ENCODE data around the gene LMBRD2.

The LMBRD2 gene

DNA sequence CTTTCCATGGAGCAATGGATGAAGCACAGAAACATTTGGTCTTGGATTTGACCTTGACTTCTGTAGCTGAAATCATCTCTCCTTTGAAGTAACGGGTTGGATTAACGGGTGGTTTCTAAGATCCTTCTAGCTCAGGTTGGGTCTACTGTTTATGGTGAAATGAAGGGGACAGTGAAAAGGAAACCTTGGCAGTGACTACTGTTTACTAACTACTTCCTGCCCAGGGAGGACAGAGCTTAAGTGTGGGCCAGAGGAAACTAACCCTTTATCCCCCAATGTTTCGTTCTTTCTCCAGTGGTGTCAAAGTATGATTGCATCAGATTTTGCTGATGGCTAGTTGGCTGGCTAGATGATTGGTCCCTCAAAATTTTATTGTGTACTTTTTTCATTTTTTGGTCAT, 22.4 kb upstream of the LMBRD2 start:
- Histone ChIP-seq H3F3A (ENCODE audit: insufficient read depth, low read length) (peaks cover 14% of the 10 kb centered on the region), H2AFZ (ENCODE audit: low read length) (no peak overlapping the region), H3K79me2 (ENCODE audit: low read length) (peaks cover 61% of the 10 kb centered on the region), H3K36me3 (replicated peaks; ENCODE audit: insufficient read depth, low read length) (peaks cover 29% of the 10 kb centered on the region; the same call in 1 of the 2 replicates), H3K9me2 (replicated peaks; ENCODE audit: insufficient read depth, low read length) (no peaks in the 10 kb centered on the region), H3K4me1 (ENCODE audit: low read length) (peaks cover 42% of the 10 kb centered on the region), H3K27ac (ENCODE audit: low read length) (no peak overlapping the region), H4K20me1 (ENCODE audit: insufficient read depth, low read length) (no peaks in the 10 kb centered on the region), H3K27me3 (replicated peaks; ENCODE audit: insufficient read depth, low read length) (no peaks in the 10 kb centered on the region), H3K4me3 (ENCODE audit: low read length) (no peak overlapping the region), H3K9ac (ENCODE audit: low read length) (no peak overlapping the region), H3K9me3 (replicated peaks; ENCODE audit: insufficient read depth, low read length) (no peaks in the 10 kb centered on the region), H3K4me2 (ENCODE audit: low read depth, low read length) (no peak overlapping the region)
- DNase-seq, result no peak
- no peak for TF ChIP-seq EZH2 (optimal IDR thresholded peaks at IDR 0.05; ENCODE audit: low read depth, low read length)
- TF ChIP-seq, protein P1, sequence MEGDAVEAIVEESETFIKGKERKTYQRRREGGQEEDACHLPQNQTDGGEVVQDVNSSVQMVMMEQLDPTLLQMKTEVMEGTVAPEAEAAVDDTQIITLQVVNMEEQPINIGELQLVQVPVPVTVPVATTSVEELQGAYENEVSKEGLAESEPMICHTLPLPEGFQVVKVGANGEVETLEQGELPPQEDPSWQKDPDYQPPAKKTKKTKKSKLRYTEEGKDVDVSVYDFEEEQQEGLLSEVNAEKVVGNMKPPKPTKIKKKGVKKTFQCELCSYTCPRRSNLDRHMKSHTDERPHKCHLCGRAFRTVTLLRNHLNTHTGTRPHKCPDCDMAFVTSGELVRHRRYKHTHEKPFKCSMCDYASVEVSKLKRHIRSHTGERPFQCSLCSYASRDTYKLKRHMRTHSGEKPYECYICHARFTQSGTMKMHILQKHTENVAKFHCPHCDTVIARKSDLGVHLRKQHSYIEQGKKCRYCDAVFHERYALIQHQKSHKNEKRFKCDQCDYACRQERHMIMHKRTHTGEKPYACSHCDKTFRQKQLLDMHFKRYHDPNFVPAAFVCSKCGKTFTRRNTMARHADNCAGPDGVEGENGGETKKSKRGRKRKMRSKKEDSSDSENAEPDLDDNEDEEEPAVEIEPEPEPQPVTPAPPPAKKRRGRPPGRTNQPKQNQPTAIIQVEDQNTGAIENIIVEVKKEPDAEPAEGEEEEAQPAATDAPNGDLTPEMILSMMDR (IDR thresholded peaks at IDR 0.05; ENCODE audit: low read length), result no peak
- TF ChIP-seq EZH2phosphoT487 (IDR thresholded peaks at IDR 0.05; ENCODE audit: low read length), result no peak

DNA sequence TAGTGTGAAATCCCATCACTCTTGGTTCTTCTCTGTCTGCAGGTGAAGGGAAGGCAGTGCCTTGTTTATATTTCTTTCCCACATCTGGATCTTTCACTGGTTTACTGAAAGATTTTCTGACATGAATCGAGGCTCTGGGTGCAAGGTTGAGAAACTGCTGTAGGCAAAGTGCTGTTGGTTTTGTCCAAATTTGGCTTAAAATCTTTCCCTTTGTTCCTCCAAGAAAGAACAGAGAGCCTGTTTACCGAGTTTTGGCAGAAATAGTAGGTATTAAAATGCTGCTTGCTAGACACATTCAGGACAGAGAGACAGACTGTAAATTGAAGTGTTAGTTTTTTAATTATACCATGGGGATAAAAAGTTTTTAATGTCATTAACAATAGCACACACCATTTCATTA, 21.7 kb upstream of the LMBRD2 start:
- DNase-seq, result no peak
- no peak for TF ChIP-seq EZH2 (optimal IDR thresholded peaks at IDR 0.05; ENCODE audit: low read depth, low read length)
- TF ChIP-seq, protein P1 (IDR thresholded peaks at IDR 0.05; ENCODE audit: low read length), result no peak
- no peak for TF ChIP-seq EZH2phosphoT487 (IDR thresholded peaks at IDR 0.05; ENCODE audit: low read length)
- Histone ChIP-seq H3K27me3 (replicated peaks; ENCODE audit: insufficient read depth, low read length) (no peaks in the 10 kb centered on the region), H3K9me3 (replicated peaks; ENCODE audit: insufficient read depth, low read length) (no peaks in the 10 kb centered on the region), H3F3A (ENCODE audit: insufficient read depth, low read length) (peaks cover 14% of the 10 kb centered on the region), H3K4me2 (ENCODE audit: low read depth, low read length) (no peak overlapping the region), H4K20me1 (ENCODE audit: insufficient read depth, low read length) (no peaks in the 10 kb centered on the region), H3K79me2 (ENCODE audit: low read length) (peaks cover 60% of the 10 kb centered on the region), H3K9me2 (replicated peaks; ENCODE audit: insufficient read depth, low read length) (no peaks in the 10 kb centered on the region), H3K9ac (ENCODE audit: low read length) (no peak overlapping the region), H3K4me3 (ENCODE audit: low read length) (no peak overlapping the region), H3K4me1 (ENCODE audit: low read length) (peaks cover 39% of the 10 kb centered on the region), H3K36me3 (replicated peaks; ENCODE audit: insufficient read depth, low read length) (peaks cover 29% of the 10 kb centered on the region; the same call in 1 of the 2 replicates), H3K27ac (ENCODE audit: low read length) (no peak overlapping the region), H2AFZ (ENCODE audit: low read length) (no peak overlapping the region)

DNA sequence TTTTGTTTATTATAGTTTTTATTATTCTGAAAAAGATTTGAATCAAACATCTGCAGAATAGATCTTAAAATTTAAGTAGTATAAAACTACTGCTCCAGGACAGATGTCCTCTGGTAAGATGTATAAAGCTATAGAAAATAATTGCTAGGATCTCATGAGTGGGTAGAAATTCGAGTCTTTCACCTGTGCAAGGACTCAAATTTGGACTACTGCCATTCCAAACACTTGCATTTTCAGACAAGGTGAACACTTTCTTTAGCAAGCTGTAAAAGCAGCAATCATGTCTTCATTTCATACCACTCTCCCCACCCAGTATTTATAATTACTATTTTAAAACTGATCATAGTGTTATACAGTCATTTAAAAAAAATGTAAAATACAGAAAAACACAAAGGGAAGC, 20.9 kb upstream of the LMBRD2 start:
- no peak overlapping the region for H3K4me3 ChIP-seq (ENCODE audit: low read length)
- H3K9me3 ChIP-seq (replicated peaks; ENCODE audit: insufficient read depth, low read length), result no peaks in the 10 kb centered on the region
- no peak overlapping the region for H3K27ac ChIP-seq (ENCODE audit: low read length)
- H4K20me1 ChIP-seq (ENCODE audit: insufficient read depth, low read length), result no peaks in the 10 kb centered on the region
- peaks cover 61% of the 10 kb centered on the region for H3K79me2 ChIP-seq (ENCODE audit: low read length)
- peaks cover 12% of the 10 kb centered on the region for H3F3A ChIP-seq (ENCODE audit: insufficient read depth, low read length)
- no peak overlapping the region for H3K9ac ChIP-seq (ENCODE audit: low read length)
- H3K27me3 ChIP-seq (replicated peaks; ENCODE audit: insufficient read depth, low read length), result no peaks in the 10 kb centered on the region
- no peak for DNase-seq
- H3K4me2 ChIP-seq (ENCODE audit: low read depth, low read length), result no peak overlapping the region
- H2AFZ ChIP-seq (ENCODE audit: low read length), result no peak overlapping the region
- H3K4me1 ChIP-seq (ENCODE audit: low read length), result peaks cover 31% of the 10 kb centered on the region
- H3K36me3 ChIP-seq (replicated peaks; ENCODE audit: insufficient read depth, low read length), result peaks cover 32% of the 10 kb centered on the region; the same call in 1 of the 2 replicates
- TF ChIP-seq, protein P1 (IDR thresholded peaks at IDR 0.05; ENCODE audit: low read length), result no peak
- TF ChIP-seq EZH2 (optimal IDR thresholded peaks at IDR 0.05; ENCODE audit: low read depth, low read length), result no peak
- TF ChIP-seq EZH2phosphoT487 (IDR thresholded peaks at IDR 0.05; ENCODE audit: low read length), result no peak
- H3K9me2 ChIP-seq (replicated peaks; ENCODE audit: insufficient read depth, low read length), result no peaks in the 10 kb centered on the region
